ENCODE results near the gene PXMP2.

PXMP2 gene

GRCh38 chr12:132660996-132661395, 26.4 kb upstream of the PXMP2 start:
- H3K27ac ChIP-seq (ENCODE audit: insufficient read depth, low read length, poor library complexity, severe bottlenecking) = no peak overlapping the region
- no peaks in the 10 kb centered on the region for H3K27me3 ChIP-seq (replicated peaks; ENCODE audit: control insufficient read depth, insufficient read depth, low read length, poor library complexity, severe bottlenecking)
- no peak overlapping the region for H3K4me3 ChIP-seq (ENCODE audit: insufficient read depth, low read depth, low read length, poor library complexity, severe bottlenecking)
- H3K36me3 ChIP-seq (ENCODE audit: control insufficient read depth, insufficient read depth, low read length) = peaks cover 74% of the 10 kb centered on the region
- H3K4me1 ChIP-seq (ENCODE audit: control insufficient read depth, insufficient read depth, low read length, poor library complexity, severe bottlenecking) = no peaks in the 10 kb centered on the region
- H3K9me3 ChIP-seq (ENCODE audit: control insufficient read depth, low read length) = no peaks in the 10 kb centered on the region
- no peak for DNase-seq

- Histone ChIP-seq H3K36me3 (ENCODE audit: control insufficient read depth, insufficient read depth, low read length) (peaks cover 79% of the 10 kb centered on the region), H3K27me3 (replicated peaks; ENCODE audit: control insufficient read depth, insufficient read depth, low read length, poor library complexity, severe bottlenecking) (no peaks in the 10 kb centered on the region), H3K4me3 (ENCODE audit: insufficient read depth, low read depth, low read length, poor library complexity, severe bottlenecking) (no peak overlapping the region), H3K4me1 (ENCODE audit: control insufficient read depth, insufficient read depth, low read length, poor library complexity, severe bottlenecking) (no peaks in the 10 kb centered on the region), H3K27ac (ENCODE audit: insufficient read depth, low read length, poor library complexity, severe bottlenecking) (no peak overlapping the region), H3K9me3 (ENCODE audit: control insufficient read depth, low read length) (no peaks in the 10 kb centered on the region)
- no peak for DNase-seq
These were observed 25.4 kb upstream of the PXMP2 start for GRCh38 chr12:132661972-132662371.

GRCh38 chr12:132662901-132663755, 24.3 kb upstream of the PXMP2 start:
- H3K9me3 ChIP-seq (ENCODE audit: control insufficient read depth, low read length) = no peaks in the 10 kb centered on the region
- DNase-seq = no peak
- H3K36me3 ChIP-seq (ENCODE audit: control insufficient read depth, insufficient read depth, low read length) = peaks cover 73% of the 10 kb centered on the region
- no peaks in the 10 kb centered on the region for H3K4me1 ChIP-seq (ENCODE audit: control insufficient read depth, insufficient read depth, low read length, poor library complexity, severe bottlenecking)
- no peak overlapping the region for H3K4me3 ChIP-seq (ENCODE audit: insufficient read depth, low read depth, low read length, poor library complexity, severe bottlenecking)
- no peaks in the 10 kb centered on the region for H3K27me3 ChIP-seq (replicated peaks; ENCODE audit: control insufficient read depth, insufficient read depth, low read length, poor library complexity, severe bottlenecking)
- H3K27ac ChIP-seq (ENCODE audit: insufficient read depth, low read length, poor library complexity, severe bottlenecking) = no peak overlapping the region

GRCh38 chr12:132664206-132665148, 22.9 kb upstream of the PXMP2 start:
- Histone ChIP-seq H3K4me3 (ENCODE audit: insufficient read depth, low read depth, low read length, poor library complexity, severe bottlenecking) (no peak overlapping the region), H3K4me1 (ENCODE audit: control insufficient read depth, insufficient read depth, low read length, poor library complexity, severe bottlenecking) (no peaks in the 10 kb centered on the region), H3K27me3 (replicated peaks; ENCODE audit: control insufficient read depth, insufficient read depth, low read length, poor library complexity, severe bottlenecking) (no peaks in the 10 kb centered on the region), H3K36me3 (ENCODE audit: control insufficient read depth, insufficient read depth, low read length) (peaks cover 70% of the 10 kb centered on the region), H3K27ac (ENCODE audit: insufficient read depth, low read length, poor library complexity, severe bottlenecking) (no peak overlapping the region), H3K9me3 (ENCODE audit: control insufficient read depth, low read length) (no peaks in the 10 kb centered on the region)
- DNase-seq = no peak

GRCh38 chr12:132665149-132665491, 22.3 kb upstream of the PXMP2 start:
- no peaks in the 10 kb centered on the region for H3K4me1 ChIP-seq (ENCODE audit: control insufficient read depth, insufficient read depth, low read length, poor library complexity, severe bottlenecking)
- no peaks in the 10 kb centered on the region for H3K9me3 ChIP-seq (ENCODE audit: control insufficient read depth, low read length)
- no peak overlapping the region for H3K27ac ChIP-seq (ENCODE audit: insufficient read depth, low read length, poor library complexity, severe bottlenecking)
- no peaks in the 10 kb centered on the region for H3K27me3 ChIP-seq (replicated peaks; ENCODE audit: control insufficient read depth, insufficient read depth, low read length, poor library complexity, severe bottlenecking)
- H3K36me3 ChIP-seq (ENCODE audit: control insufficient read depth, insufficient read depth, low read length) = peaks cover 68% of the 10 kb centered on the region
- no peak for DNase-seq
- H3K4me3 ChIP-seq (ENCODE audit: insufficient read depth, low read depth, low read length, poor library complexity, severe bottlenecking) = no peak overlapping the region

- Histone ChIP-seq H3K36me3 (ENCODE audit: control insufficient read depth, insufficient read depth, low read length) (peaks cover 62% of the 10 kb centered on the region), H3K27ac (ENCODE audit: insufficient read depth, low read length, poor library complexity, severe bottlenecking) (no peak overlapping the region), H3K9me3 (ENCODE audit: control insufficient read depth, low read length) (no peaks in the 10 kb centered on the region), H3K4me1 (ENCODE audit: control insufficient read depth, insufficient read depth, low read length, poor library complexity, severe bottlenecking) (no peaks in the 10 kb centered on the region), H3K4me3 (ENCODE audit: insufficient read depth, low read depth, low read length, poor library complexity, severe bottlenecking) (no peak overlapping the region), H3K27me3 (replicated peaks; ENCODE audit: control insufficient read depth, insufficient read depth, low read length, poor library complexity, severe bottlenecking) (no peaks in the 10 kb centered on the region)
- no peak for DNase-seq
These were observed 21.6 kb upstream of the PXMP2 start for GRCh38 chr12:132665794-132666193.

GRCh38 chr12:132668191-132669088, 18.9 kb upstream of the PXMP2 start:
- no peak for DNase-seq
- Histone ChIP-seq H3K9me3 (ENCODE audit: control insufficient read depth, low read length) (no peaks in the 10 kb centered on the region), H3K4me3 (ENCODE audit: insufficient read depth, low read depth, low read length, poor library complexity, severe bottlenecking) (no peak overlapping the region), H3K36me3 (ENCODE audit: control insufficient read depth, insufficient read depth, low read length) (peaks cover 63% of the 10 kb centered on the region), H3K4me1 (ENCODE audit: control insufficient read depth, insufficient read depth, low read length, poor library complexity, severe bottlenecking) (peaks cover 7% of the 10 kb centered on the region), H3K27me3 (replicated peaks; ENCODE audit: control insufficient read depth, insufficient read depth, low read length, poor library complexity, severe bottlenecking) (no peaks in the 10 kb centered on the region), H3K27ac (ENCODE audit: insufficient read depth, low read length, poor library complexity, severe bottlenecking) (no peak overlapping the region)

- no peak overlapping the region for H3K27ac ChIP-seq (ENCODE audit: insufficient read depth, low read length, poor library complexity, severe bottlenecking)
- DNase-seq = no peak
- H3K36me3 ChIP-seq (ENCODE audit: control insufficient read depth, insufficient read depth, low read length) = peaks cover 59% of the 10 kb centered on the region
- H3K27me3 ChIP-seq (replicated peaks; ENCODE audit: control insufficient read depth, insufficient read depth, low read length, poor library complexity, severe bottlenecking) = no peaks in the 10 kb centered on the region
- no peaks in the 10 kb centered on the region for H3K9me3 ChIP-seq (ENCODE audit: control insufficient read depth, low read length)
- no peak overlapping the region for H3K4me3 ChIP-seq (ENCODE audit: insufficient read depth, low read depth, low read length, poor library complexity, severe bottlenecking)
- peaks cover 7% of the 10 kb centered on the region for H3K4me1 ChIP-seq (ENCODE audit: control insufficient read depth, insufficient read depth, low read length, poor library complexity, severe bottlenecking)
These were observed 18.1 kb upstream of the PXMP2 start for GRCh38 chr12:132669166-132669879.

GRCh38 chr12:132672116-132672515, 15.3 kb upstream of the PXMP2 start:
- Histone ChIP-seq H3K36me3 (ENCODE audit: control insufficient read depth, insufficient read depth, low read length) (peaks cover 58% of the 10 kb centered on the region), H3K27me3 (replicated peaks; ENCODE audit: control insufficient read depth, insufficient read depth, low read length, poor library complexity, severe bottlenecking) (no peaks in the 10 kb centered on the region), H3K9me3 (ENCODE audit: control insufficient read depth, low read length) (no peaks in the 10 kb centered on the region), H3K27ac (ENCODE audit: insufficient read depth, low read length, poor library complexity, severe bottlenecking) (no peak overlapping the region), H3K4me1 (ENCODE audit: control insufficient read depth, insufficient read depth, low read length, poor library complexity, severe bottlenecking) (peaks cover 7% of the 10 kb centered on the region), H3K4me3 (ENCODE audit: insufficient read depth, low read depth, low read length, poor library complexity, severe bottlenecking) (no peak overlapping the region)
- DNase-seq = no peak

All from effector memory CD4-positive, alpha-beta T cell (primary cell).